Brain pericyte (primary cell): Measurements from ENCODE around the gene SMC5.

ENCODE experiments used
- DNase-seq: peaks from one replicate; pipeline ENCODE4 v3.0.0-alpha.2; 2012; ENCODE audit warnings: low read depth, low spot score

The SMC5 gene

DNA sequence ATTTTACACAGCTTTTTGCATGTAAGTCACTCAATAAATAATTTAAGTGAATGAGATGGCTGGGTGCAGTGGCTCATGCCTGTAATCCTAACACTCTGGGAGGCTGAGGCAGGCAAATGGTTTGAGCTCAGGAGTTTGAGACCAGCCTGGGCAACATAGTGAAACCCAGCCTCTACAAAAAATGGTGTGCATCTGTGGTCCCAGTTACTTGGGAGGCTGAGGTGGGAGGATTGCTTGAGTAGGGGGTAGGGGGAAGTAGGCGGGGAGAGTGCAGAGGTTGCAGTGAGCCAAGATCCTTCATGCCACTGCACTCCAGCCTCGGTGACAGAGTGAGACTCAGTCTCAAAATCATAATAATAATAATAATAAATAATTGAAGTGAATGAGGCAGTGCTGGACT is 145.5 kb downstream of the SMC5 start:
- DNase-seq: no peak
